D341Med (cell line): ENCODE results near the gene CAPN5.
"Not testable (repeated sequence)": the region's sequence is repeated elsewhere in the genome, so short reads cannot be mapped to it uniquely, and the experiment has no call there.

Source experiments
- DNase-seq: peaks from one replicate; pipeline ENCODE4 v3.0.0; 2012; ENCODE audit warnings: low spot score

Gene CAPN5

GRCh38 chr11:77066229-77067042 lies at the start of gene CAPN5:
TSS of gene CAPN5 (plus strand) at chr11:77066971. CDS start at chr11:77084887, 17,916 bp downstream.
- DNase-seq: peak; percentile 99

- DNase-seq: not testable (repeated sequence)
Observed at GRCh38 chr11:77018396-77018924, 48.3 kb upstream of the CAPN5 start.

- no peak for DNase-seq
Observed at GRCh38 chr11:77019976-77020595, 46.7 kb upstream of the CAPN5 start.

- DNase-seq: no peak
Observed at GRCh38 chr11:77020734-77021133, 46.0 kb upstream of the CAPN5 start.

GRCh38 chr11:77024745-77025144 lies 42.0 kb upstream of the CAPN5 start:
- DNase-seq: no peak

- no peak for DNase-seq
Observed at GRCh38 chr11:77026221-77026620, 40.5 kb upstream of the CAPN5 start.

GRCh38 chr11:77026743-77027142 lies 40.0 kb upstream of the CAPN5 start:
- DNase-seq: no peak

- DNase-seq: no peak
Observed at GRCh38 chr11:77027275-77027674, 39.5 kb upstream of the CAPN5 start.

- DNase-seq: no peak
Observed at GRCh38 chr11:77029829-77030228, 36.9 kb upstream of the CAPN5 start.

GRCh38 chr11:77030834-77031414 lies 35.8 kb upstream of the CAPN5 start:
- DNase-seq: no peak

- no peak for DNase-seq
Observed at GRCh38 chr11:77031599-77031998, 35.2 kb upstream of the CAPN5 start.

GRCh38 chr11:77035039-77035438 lies 31.7 kb upstream of the CAPN5 start:
- no peak for DNase-seq

- no peak for DNase-seq
Observed at GRCh38 chr11:77035580-77035979, 31.2 kb upstream of the CAPN5 start.

GRCh38 chr11:77036398-77036797 lies 30.4 kb upstream of the CAPN5 start:
- no peak for DNase-seq

- no peak for DNase-seq
Observed at GRCh38 chr11:77037057-77037456, 29.7 kb upstream of the CAPN5 start.

GRCh38 chr11:77038029-77038824 lies 28.5 kb upstream of the CAPN5 start:
- DNase-seq: no peak

- DNase-seq: no peak
Observed at GRCh38 chr11:77038825-77039326, 27.9 kb upstream of the CAPN5 start.

- DNase-seq: peak; percentile 61
Observed at GRCh38 chr11:77039491-77040400, 27.0 kb upstream of the CAPN5 start.

GRCh38 chr11:77040401-77040777 lies 26.4 kb upstream of the CAPN5 start:
- no peak for DNase-seq

GRCh38 chr11:77040889-77041288 lies 25.9 kb upstream of the CAPN5 start:
- no peak for DNase-seq
